GM08714 (cell line): ENCODE data around the gene ANO10.
"Not testable (repeated sequence)": the region's sequence is repeated elsewhere in the genome, so short reads cannot be mapped to it uniquely, and the experiment has no call there.

Source experiments
- H3K4me3 ChIP-seq: fragments of 200-500 bp; sonication (Bioruptor generic); 2 replicates; pipeline ENCODE4 v1.5.1; 2014; ENCODE audit warnings: mild to moderate bottlenecking, low read length, inconsistent platforms
- ZNF274 ChIP-seq: IDR thresholded peaks from 2 replicates; pipeline ENCODE4 v1.6.1; 2012; ENCODE audit warnings: mild to moderate bottlenecking, low read depth, low read length

The ANO10 gene

GRCh38 chr3:43468133-43468532, 153.7 kb downstream of the ANO10 start:
- no peak for TF ChIP-seq ZNF274
- H3K4me3 ChIP-seq = no peak overlapping the region

- TF ChIP-seq ZNF274 = no peak
- no peak overlapping the region for H3K4me3 ChIP-seq
These were observed 156.7 kb downstream of the ANO10 start for GRCh38 chr3:43465109-43465508.

- not testable (repeated sequence) for H3K4me3 ChIP-seq
These were observed 159.2 kb downstream of the ANO10 start for GRCh38 chr3:43462566-43462965.

- TF ChIP-seq ZNF274 = no peak
These were observed 160.5 kb downstream of the ANO10 start for GRCh38 chr3:43461345-43461744.

GRCh38 chr3:43457038-43457437, 164.8 kb downstream of the ANO10 start:
- not testable (repeated sequence) for H3K4me3 ChIP-seq

More at GRCh38 chr3:43461345-43461744, 160.5 kb downstream of the ANO10 start:
- no peak overlapping the region for H3K4me3 ChIP-seq

- TF ChIP-seq ZNF274 = no peak
- no peak overlapping the region for H3K4me3 ChIP-seq
These were observed 166.6 kb downstream of the ANO10 start for GRCh38 chr3:43455233-43455632.

- H3K4me3 ChIP-seq = no peak overlapping the region
- TF ChIP-seq ZNF274 = no peak
These were observed 167.8 kb downstream of the ANO10 start for GRCh38 chr3:43453981-43454380.

GRCh38 chr3:43451670-43452254, 170.0 kb downstream of the ANO10 start:
- TF ChIP-seq ZNF274 = no peak
- no peak overlapping the region for H3K4me3 ChIP-seq

- TF ChIP-seq ZNF274 = no peak
- no peak overlapping the region for H3K4me3 ChIP-seq
These were observed 173.7 kb downstream of the ANO10 start for GRCh38 chr3:43448098-43448497.

- H3K4me3 ChIP-seq = no peak overlapping the region
- no peak for TF ChIP-seq ZNF274
These were observed 176.0 kb downstream of the ANO10 start for GRCh38 chr3:43445820-43446219.

- no peak overlapping the region for H3K4me3 ChIP-seq
- no peak for TF ChIP-seq ZNF274
These were observed 178.9 kb downstream of the ANO10 start for GRCh38 chr3:43442872-43443395.

- no peak overlapping the region for H3K4me3 ChIP-seq
- TF ChIP-seq ZNF274 = no peak
These were observed 185.2 kb downstream of the ANO10 start for GRCh38 chr3:43436507-43437140.

- TF ChIP-seq ZNF274 = no peak
- H3K4me3 ChIP-seq = no peak overlapping the region
These were observed 186.1 kb downstream of the ANO10 start for GRCh38 chr3:43435706-43436105.

- no peak for TF ChIP-seq ZNF274
- H3K4me3 ChIP-seq = no peak overlapping the region
These were observed 187.4 kb downstream of the ANO10 start for GRCh38 chr3:43434431-43434830.

GRCh38 chr3:43432462-43432861, 189.3 kb downstream of the ANO10 start:
- TF ChIP-seq ZNF274 = no peak
- H3K4me3 ChIP-seq = no peak overlapping the region

GRCh38 chr3:43426388-43426787, 195.4 kb downstream of the ANO10 start:
- TF ChIP-seq ZNF274 = no peak
- no peak overlapping the region for H3K4me3 ChIP-seq

GRCh38 chr3:43425829-43426228, 196.0 kb downstream of the ANO10 start:
- no peak for TF ChIP-seq ZNF274
- H3K4me3 ChIP-seq = no peak overlapping the region
